ENCODE measurements around the gene THRB.

THRB gene

GRCh38 chr3:24224666-24225384 lies 269.8 kb downstream of the THRB start:
- no peak for DNase-seq (ENCODE audit: low read depth)

- DNase-seq (ENCODE audit: low read depth), result no peak
Observed at GRCh38 chr3:24222165-24222805, 272.4 kb downstream of the THRB start.

GRCh38 chr3:24220859-24221657 lies 273.6 kb downstream of the THRB start:
- DNase-seq (ENCODE audit: low read depth), result peak; percentile 91

GRCh38 chr3:24215502-24215901 lies 279.1 kb downstream of the THRB start:
- no peak for DNase-seq (ENCODE audit: low read depth)

GRCh38 chr3:24211381-24211780 lies 283.3 kb downstream of the THRB start:
- DNase-seq (ENCODE audit: low read depth), result no peak

- peak; percentile 64 for DNase-seq (ENCODE audit: low read depth)
Observed at GRCh38 chr3:24202071-24202470, 292.6 kb downstream of the THRB start.

GRCh38 chr3:24201301-24201700 lies 293.3 kb downstream of the THRB start:
- DNase-seq (ENCODE audit: low read depth), result no peak

GRCh38 chr3:24199775-24200247 lies 294.8 kb downstream of the THRB start:
- peak; percentile 79 for DNase-seq (ENCODE audit: low read depth)

- DNase-seq (ENCODE audit: low read depth), result no peak
Observed at GRCh38 chr3:24199300-24199699, 295.4 kb downstream of the THRB start.

GRCh38 chr3:24198728-24199127 lies 295.9 kb downstream of the THRB start:
- DNase-seq (ENCODE audit: low read depth), result no peak

- no peak for DNase-seq (ENCODE audit: low read depth)
Observed at GRCh38 chr3:24197809-24198208, 296.8 kb downstream of the THRB start.

- peak; percentile 74 for DNase-seq (ENCODE audit: low read depth)
Observed at GRCh38 chr3:24196526-24196925, 298.1 kb downstream of the THRB start.

- no peak for DNase-seq (ENCODE audit: low read depth)
Observed at GRCh38 chr3:24195504-24196230, 299.0 kb downstream of the THRB start.

GRCh38 chr3:24192469-24193056 lies 302.1 kb downstream of the THRB start:
- DNase-seq (ENCODE audit: low read depth), result no peak

GRCh38 chr3:24191801-24192403 lies 302.7 kb downstream of the THRB start:
- no peak for DNase-seq (ENCODE audit: low read depth)

GRCh38 chr3:24190256-24190655 lies 304.4 kb downstream of the THRB start:
- no peak for DNase-seq (ENCODE audit: low read depth)

GRCh38 chr3:24185738-24186384 lies 308.8 kb downstream of the THRB start:
- no peak for DNase-seq (ENCODE audit: low read depth)

GRCh38 chr3:24184528-24185176 lies 310.0 kb downstream of the THRB start:
- DNase-seq (ENCODE audit: low read depth), result no peak

- DNase-seq (ENCODE audit: low read depth), result no peak
Observed at GRCh38 chr3:24182756-24183155, 311.9 kb downstream of the THRB start.

GRCh38 chr3:24181256-24181655 lies 313.4 kb downstream of the THRB start:
- DNase-seq (ENCODE audit: low read depth), result no peak

Measured in GM04504 (cell line).